K562 (cell line): ENCODE data around the gene PI16. TPM values are rescaled to one million over a fixed set of nuclear protein-coding genes. Genes with fewer than 3 reads are reported as not detected.

Experiments
- CAMTA2 ChIP-seq: fragments of 250-450 bp; sonication (Bioruptor Pico); conservative IDR thresholded peaks from 2 replicates; pipeline ENCODE4 v1.5.1; 2022
- FOXJ2 ChIP-seq: fragments of 200-800 bp; sonication (Bioruptor generic); IDR thresholded peaks from 2 replicates; pipeline ENCODE4 v1.6.1; 2016; ENCODE audit warnings: missing genetic modification characterization, missing compliant biosample characterization
- HMG20B ChIP-seq: fragments of 250-450 bp; sonication (Bioruptor Pico); IDR thresholded peaks from 2 replicates; pipeline ENCODE4 v1.5.0; 2021; ENCODE audit warnings: mild to moderate bottlenecking
- HMGN3 ChIP-seq: IDR thresholded peaks from 2 replicates; pipeline ENCODE4 v1.6.1; 2011; ENCODE audit warnings: borderline replicate concordance, low read depth, mild to moderate bottlenecking, mixed read lengths, low read length; ENCODE audit not compliant: insufficient read length; ENCODE audit errors: extremely low read depth
- NEUROD1 ChIP-seq: fragments of 150-350 bp; IDR thresholded peaks from 2 replicates; pipeline ENCODE4 v1.6.1; 2014; ENCODE audit warnings: borderline replicate concordance, low read length, low read depth; ENCODE audit not compliant: partially characterized antibody
- SREBF2 ChIP-seq: sonication (generic); formaldehyde crosslinking; IDR thresholded peaks from 2 replicates; pipeline ENCODE4 v1.4.0; 2020; ENCODE audit warnings: mild to moderate bottlenecking, missing genetic modification reagents
- TCF3 ChIP-seq: sonication (generic); formaldehyde crosslinking; IDR thresholded peaks from 2 replicates; pipeline ENCODE4 v1.4.0; 2020; ENCODE audit warnings: mild to moderate bottlenecking, missing genetic modification reagents
- ZFX ChIP-seq: sonication (generic); formaldehyde crosslinking; IDR thresholded peaks from 2 replicates; pipeline ENCODE4 v1.8.0; 2022; ENCODE audit warnings: mild to moderate bottlenecking, missing genetic modification reagents, moderate library complexity
- ZNF175 ChIP-seq: fragments of 200-800 bp; sonication (Bioruptor generic); IDR thresholded peaks from 2 replicates; pipeline ENCODE4 v1.6.1; 2016; ENCODE audit warnings: low read depth, mild to moderate bottlenecking, missing genetic modification characterization, missing compliant biosample characterization
- polyA plus RNA-seq, 8 experiments: library from polyadenylated mRNA; depleted of rRNA in 4 of 8; stranded (reverse) in 5 of 8; unstranded in 3 of 8; fragments of >200 nt; fragmentation: Nextera tagmentation in 2 of 8; fragmentation: Illumina TruSeq in 1 of 8; extraction: Ambion mirVana in 2 of 8; extraction: Trizol in 1 of 8; gene quantifications; 2 replicates each; pipeline versions ENCODE4 v1.2.1 to v1.2.3, GENCODE V29; 2011 to 2014; ENCODE audit warnings: inconsistent platforms in 1 of 8, missing spikeins in 1 of 8
- total RNA-seq, 7 experiments: library from RNA; depleted of rRNA in 6 of 7; stranded (reverse); fragments of >200 nt in 6 of 7; fragmentation: Illumina TruSeq in 2 of 7; extraction: Trizol in 2 of 7; gene quantifications; 2 replicates each; pipeline versions ENCODE4 v1.2.1 to v1.2.3, GENCODE V29; 2011 to 2021; ENCODE audit warnings: low replicate concordance in 1 of 7
- TF ChIP-seq, protein P1 (sequence below), 2 experiments: fragments of 450-650 bp in 1 of 2; sonication (generic) in 1 of 2; formaldehyde crosslinking in 1 of 2; IDR thresholded peaks; 2 replicates each; pipeline versions ENCODE4 v1.7.1 to v1.9.0; 2016 to 2022; ENCODE audit warnings: inconsistent platforms in 1 of 2, mild to moderate bottlenecking in 1 of 2, missing genetic modification reagents in 1 of 2
- TF ChIP-seq, protein P2 (sequence below): fragments of 450-650 bp; IDR thresholded peaks from 2 replicates; pipeline ENCODE4 v1.6.1; 2014; ENCODE audit warnings: low read depth, mild to moderate bottlenecking, moderate library complexity, borderline replicate concordance
- TF ChIP-seq, protein P3 (sequence below): fragments of 450-650 bp; IDR thresholded peaks from 2 replicates; pipeline ENCODE4 v1.6.1; 2018; ENCODE audit not compliant: partially characterized antibody

The PI16 gene
- total and polyA plus RNA-seq, 9 of the 15 experiments (the other 6 are each of a cell fraction or from before 2014, with no cell fraction given): 0.06 to 0.18 TPM; not detected in 7

DNA sequence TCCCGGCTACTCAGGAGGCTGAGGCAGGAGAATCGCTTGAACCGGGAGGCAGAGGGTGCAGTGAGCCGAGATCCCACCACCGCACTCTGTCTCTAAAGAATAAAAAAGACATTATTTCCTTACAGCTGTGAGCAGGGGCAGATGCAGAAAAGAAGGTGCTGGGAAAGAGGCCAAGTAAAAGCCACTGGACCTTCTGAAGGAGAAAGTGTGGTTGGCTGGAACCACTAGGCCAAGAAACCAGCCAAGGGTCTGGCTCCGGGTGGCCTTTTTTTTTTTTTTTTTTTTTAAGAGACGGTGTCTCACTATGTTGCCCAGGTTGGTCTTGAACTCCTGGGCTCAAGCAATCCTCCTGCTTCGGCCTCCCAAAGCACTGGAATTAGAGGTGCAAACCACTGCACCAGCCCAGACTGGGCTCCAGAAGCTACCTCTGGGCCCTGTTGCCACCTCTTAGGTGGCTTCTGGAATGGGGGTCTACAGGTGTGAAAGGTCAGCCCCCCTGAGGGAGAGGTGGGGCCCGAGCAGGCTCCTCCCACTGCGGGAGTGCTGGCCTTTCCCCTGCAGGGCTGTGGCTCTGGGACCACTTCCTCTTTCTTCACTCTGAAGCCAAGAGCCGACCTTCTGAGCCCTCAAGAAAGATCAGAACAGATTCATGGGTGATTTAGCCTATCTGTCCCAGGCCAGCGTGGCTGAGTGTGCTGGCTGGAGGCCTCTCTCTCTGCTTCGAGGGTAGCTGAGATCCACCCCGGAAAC is 50.7 kb downstream of the PI16 start, which contains the start of gene FGD2 (continued):
- TF ChIP-seq ZFX (CRISPR knock-in tag) (no peak), SREBF2 (no peak), TCF3 (CRISPR knock-in tag) (peak; percentile 67), FOXJ2 (tag) (no peak), NEUROD1 (no peak), CAMTA2 (CRISPR knock-in tag) (no peak), ZNF175 (CRISPR knock-in tag) (no peak), HMG20B (no peak), HMGN3 (no peak)
- TF ChIP-seq, protein P1, sequence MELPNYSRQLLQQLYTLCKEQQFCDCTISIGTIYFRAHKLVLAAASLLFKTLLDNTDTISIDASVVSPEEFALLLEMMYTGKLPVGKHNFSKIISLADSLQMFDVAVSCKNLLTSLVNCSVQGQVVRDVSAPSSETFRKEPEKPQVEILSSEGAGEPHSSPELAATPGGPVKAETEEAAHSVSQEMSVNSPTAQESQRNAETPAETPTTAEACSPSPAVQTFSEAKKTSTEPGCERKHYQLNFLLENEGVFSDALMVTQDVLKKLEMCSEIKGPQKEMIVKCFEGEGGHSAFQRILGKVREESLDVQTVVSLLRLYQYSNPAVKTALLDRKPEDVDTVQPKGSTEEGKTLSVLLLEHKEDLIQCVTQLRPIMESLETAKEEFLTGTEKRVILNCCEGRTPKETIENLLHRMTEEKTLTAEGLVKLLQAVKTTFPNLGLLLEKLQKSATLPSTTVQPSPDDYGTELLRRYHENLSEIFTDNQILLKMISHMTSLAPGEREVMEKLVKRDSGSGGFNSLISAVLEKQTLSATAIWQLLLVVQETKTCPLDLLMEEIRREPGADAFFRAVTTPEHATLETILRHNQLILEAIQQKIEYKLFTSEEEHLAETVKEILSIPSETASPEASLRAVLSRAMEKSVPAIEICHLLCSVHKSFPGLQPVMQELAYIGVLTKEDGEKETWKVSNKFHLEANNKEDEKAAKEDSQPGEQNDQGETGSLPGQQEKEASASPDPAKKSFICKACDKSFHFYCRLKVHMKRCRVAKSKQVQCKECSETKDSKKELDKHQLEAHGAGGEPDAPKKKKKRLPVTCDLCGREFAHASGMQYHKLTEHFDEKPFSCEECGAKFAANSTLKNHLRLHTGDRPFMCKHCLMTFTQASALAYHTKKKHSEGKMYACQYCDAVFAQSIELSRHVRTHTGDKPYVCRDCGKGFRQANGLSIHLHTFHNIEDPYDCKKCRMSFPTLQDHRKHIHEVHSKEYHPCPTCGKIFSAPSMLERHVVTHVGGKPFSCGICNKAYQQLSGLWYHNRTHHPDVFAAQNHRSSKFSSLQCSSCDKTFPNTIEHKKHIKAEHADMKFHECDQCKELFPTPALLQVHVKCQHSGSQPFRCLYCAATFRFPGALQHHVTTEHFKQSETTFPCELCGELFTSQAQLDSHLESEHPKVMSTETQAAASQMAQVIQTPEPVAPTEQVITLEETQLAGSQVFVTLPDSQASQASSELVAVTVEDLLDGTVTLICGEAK (IDR thresholded peaks at IDR 0.05): no peak
- TF ChIP-seq, protein P1 (CRISPR knock-in tag; IDR thresholded peaks at IDR 0.05): no peak
- TF ChIP-seq, protein P2, sequence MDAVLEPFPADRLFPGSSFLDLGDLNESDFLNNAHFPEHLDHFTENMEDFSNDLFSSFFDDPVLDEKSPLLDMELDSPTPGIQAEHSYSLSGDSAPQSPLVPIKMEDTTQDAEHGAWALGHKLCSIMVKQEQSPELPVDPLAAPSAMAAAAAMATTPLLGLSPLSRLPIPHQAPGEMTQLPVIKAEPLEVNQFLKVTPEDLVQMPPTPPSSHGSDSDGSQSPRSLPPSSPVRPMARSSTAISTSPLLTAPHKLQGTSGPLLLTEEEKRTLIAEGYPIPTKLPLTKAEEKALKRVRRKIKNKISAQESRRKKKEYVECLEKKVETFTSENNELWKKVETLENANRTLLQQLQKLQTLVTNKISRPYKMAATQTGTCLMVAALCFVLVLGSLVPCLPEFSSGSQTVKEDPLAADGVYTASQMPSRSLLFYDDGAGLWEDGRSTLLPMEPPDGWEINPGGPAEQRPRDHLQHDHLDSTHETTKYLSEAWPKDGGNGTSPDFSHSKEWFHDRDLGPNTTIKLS: no peak
- TF ChIP-seq, protein P3, sequence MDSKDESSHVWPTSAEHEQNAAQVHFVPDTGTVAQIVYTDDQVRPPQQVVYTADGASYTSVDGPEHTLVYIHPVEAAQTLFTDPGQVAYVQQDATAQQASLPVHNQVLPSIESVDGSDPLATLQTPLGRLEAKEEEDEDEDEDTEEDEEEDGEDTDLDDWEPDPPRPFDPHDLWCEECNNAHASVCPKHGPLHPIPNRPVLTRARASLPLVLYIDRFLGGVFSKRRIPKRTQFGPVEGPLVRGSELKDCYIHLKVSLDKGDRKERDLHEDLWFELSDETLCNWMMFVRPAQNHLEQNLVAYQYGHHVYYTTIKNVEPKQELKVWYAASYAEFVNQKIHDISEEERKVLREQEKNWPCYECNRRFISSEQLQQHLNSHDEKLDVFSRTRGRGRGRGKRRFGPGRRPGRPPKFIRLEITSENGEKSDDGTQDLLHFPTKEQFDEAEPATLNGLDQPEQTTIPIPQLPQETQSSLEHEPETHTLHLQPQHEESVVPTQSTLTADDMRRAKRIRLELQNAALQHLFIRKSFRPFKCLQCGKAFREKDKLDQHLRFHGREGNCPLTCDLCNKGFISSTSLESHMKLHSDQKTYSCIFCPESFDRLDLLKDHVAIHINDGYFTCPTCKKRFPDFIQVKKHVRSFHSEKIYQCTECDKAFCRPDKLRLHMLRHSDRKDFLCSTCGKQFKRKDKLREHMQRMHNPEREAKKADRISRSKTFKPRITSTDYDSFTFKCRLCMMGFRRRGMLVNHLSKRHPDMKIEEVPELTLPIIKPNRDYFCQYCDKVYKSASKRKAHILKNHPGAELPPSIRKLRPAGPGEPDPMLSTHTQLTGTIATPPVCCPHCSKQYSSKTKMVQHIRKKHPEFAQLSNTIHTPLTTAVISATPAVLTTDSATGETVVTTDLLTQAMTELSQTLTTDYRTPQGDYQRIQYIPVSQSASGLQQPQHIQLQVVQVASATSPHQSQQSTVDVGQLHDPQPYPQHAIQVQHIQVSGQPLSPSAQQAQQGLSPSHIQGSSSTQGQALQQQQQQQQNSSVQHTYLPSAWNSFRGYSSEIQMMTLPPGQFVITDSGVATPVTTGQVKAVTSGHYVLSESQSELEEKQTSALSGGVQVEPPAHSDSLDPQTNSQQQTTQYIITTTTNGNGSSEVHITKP: no peak
